DMS79 treated with DMSO at 0.1 percent for 48 hours (cell line): Measurements from ENCODE around the gene DPF3.

ENCODE experiments used
- DNase-seq: peaks from one replicate; lab custom pipeline; 2025; lab: John Stamatoyannopoulos, UW

Gene DPF3

GRCh38 chr14:72796935-72797334, 97.0 kb downstream of the DPF3 start:
- DNase-seq = no peak

GRCh38 chr14:72793156-72793939, 100.6 kb downstream of the DPF3 start:
- no peak for DNase-seq

GRCh38 chr14:72792051-72792788, 101.7 kb downstream of the DPF3 start:
- no peak for DNase-seq

GRCh38 chr14:72790887-72791566, 102.9 kb downstream of the DPF3 start:
- no peak for DNase-seq

- DNase-seq = no peak
Measured at GRCh38 chr14:72788972-72789728, 104.8 kb downstream of the DPF3 start.

GRCh38 chr14:72788255-72788654, 105.6 kb downstream of the DPF3 start:
- no peak for DNase-seq

GRCh38 chr14:72787841-72788240, 106.1 kb downstream of the DPF3 start:
- no peak for DNase-seq

GRCh38 chr14:72786378-72787350, 107.2 kb downstream of the DPF3 start:
- DNase-seq = no peak

GRCh38 chr14:72783741-72784140, 110.2 kb downstream of the DPF3 start:
- DNase-seq = no peak

GRCh38 chr14:72782817-72783216, 111.1 kb downstream of the DPF3 start:
- DNase-seq = no peak

GRCh38 chr14:72781561-72782508, 112.1 kb downstream of the DPF3 start:
- DNase-seq = no peak

- DNase-seq = no peak
Measured at GRCh38 chr14:72780751-72781150, 113.2 kb downstream of the DPF3 start.

GRCh38 chr14:72779679-72780078, 114.2 kb downstream of the DPF3 start:
- DNase-seq = no peak

- no peak for DNase-seq
Measured at GRCh38 chr14:72777636-72778035, 116.3 kb downstream of the DPF3 start.

- no peak for DNase-seq
Measured at GRCh38 chr14:72776701-72777261, 117.1 kb downstream of the DPF3 start.

- no peak for DNase-seq
Measured at GRCh38 chr14:72775923-72776554, 117.9 kb downstream of the DPF3 start.

- DNase-seq = no peak
Measured at GRCh38 chr14:72774894-72775620, 118.8 kb downstream of the DPF3 start.

- DNase-seq = no peak
Measured at GRCh38 chr14:72774141-72774540, 119.8 kb downstream of the DPF3 start.
